OCI-LY7 (cell line): Measurements from ENCODE around the gene ADAM22.

Source experiments
- CTCF ChIP-seq: fragments of 200-600 bp; sonication (generic); conservative IDR thresholded peaks from 2 replicates; pipeline ENCODE4 v1.5.1; 2014; ENCODE audit warnings: mild to moderate bottlenecking, antibody characterized with exemption, low read length, moderate library complexity, mixed read lengths
- EZH2phosphoT487 ChIP-seq: fragments of 200-600 bp; sonication (generic); IDR thresholded peaks from 2 replicates; pipeline ENCODE4 v1.6.1; 2018; ENCODE audit warnings: low read depth, borderline replicate concordance, mild to moderate bottlenecking, mixed run types, antibody characterized with exemption, low read length, moderate library complexity, mixed read lengths

GRCh38 chr7:87993269-87993668 lies 59.2 kb downstream of the ADAM22 start:
- no peak for TF ChIP-seq CTCF
- no peak for TF ChIP-seq EZH2phosphoT487
